Measurements from ENCODE around the gene RERE. TPM values are rescaled to one million over a fixed set of nuclear protein-coding genes. Genes with fewer than 3 reads are reported as not detected.
A peak's percentile ranks its signal among the peaks of the same experiment; 100 is the strongest.

Gene RERE
- total RNA-seq, 1 donor from 2014 or later, result 46.5 TPM

- DNase-seq (ENCODE audit: low read depth in 2 of 2), result peak in 1 of 2 donors; percentile 51
Measured at GRCh38 chr1:8370046-8370881, 447.2 kb downstream of the RERE start.

DNA sequence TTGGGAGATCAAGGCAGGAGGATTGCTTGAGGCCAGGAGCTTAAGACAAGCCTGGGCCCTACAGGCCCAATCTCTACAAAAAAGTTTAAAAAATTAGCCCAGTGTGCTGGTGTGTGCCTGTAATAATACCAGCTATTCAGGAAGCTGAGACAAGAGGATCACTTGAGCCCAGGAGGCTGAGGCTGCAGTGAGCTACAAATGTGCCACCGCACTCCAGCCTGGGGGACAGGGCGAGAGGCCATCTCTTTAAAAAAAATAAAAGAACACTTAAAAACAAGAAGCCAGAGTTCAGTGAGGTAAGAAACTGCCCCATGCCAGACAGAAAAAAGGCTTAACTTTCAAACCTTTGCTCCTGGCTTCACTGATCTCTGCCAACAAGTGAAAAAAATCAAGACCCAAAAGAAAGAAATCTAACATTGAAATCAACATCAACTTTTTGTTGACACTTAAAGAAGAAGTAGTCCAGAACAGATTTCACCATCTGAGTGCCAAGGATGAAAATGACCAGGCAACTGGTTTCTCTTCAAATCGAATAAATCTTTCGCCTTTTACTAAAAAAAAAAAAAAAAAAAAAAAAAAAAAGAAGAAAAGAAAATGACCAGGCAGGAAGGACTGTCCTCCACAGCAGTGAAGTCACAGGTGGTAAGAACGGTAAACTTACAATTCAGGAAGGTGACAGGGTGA is 448.3 kb downstream of the RERE start:
- no peak for DNase-seq (ENCODE audit: low read depth in 2 of 2)

- DNase-seq (ENCODE audit: low read depth in 2 of 2), result no peak
Measured at GRCh38 chr1:8367571-8368194, 449.8 kb downstream of the RERE start.

GRCh38 chr1:8365661-8366362 is 451.6 kb downstream of the RERE start:
- DNase-seq (ENCODE audit: low read depth in 2 of 2), result no peak

DNA sequence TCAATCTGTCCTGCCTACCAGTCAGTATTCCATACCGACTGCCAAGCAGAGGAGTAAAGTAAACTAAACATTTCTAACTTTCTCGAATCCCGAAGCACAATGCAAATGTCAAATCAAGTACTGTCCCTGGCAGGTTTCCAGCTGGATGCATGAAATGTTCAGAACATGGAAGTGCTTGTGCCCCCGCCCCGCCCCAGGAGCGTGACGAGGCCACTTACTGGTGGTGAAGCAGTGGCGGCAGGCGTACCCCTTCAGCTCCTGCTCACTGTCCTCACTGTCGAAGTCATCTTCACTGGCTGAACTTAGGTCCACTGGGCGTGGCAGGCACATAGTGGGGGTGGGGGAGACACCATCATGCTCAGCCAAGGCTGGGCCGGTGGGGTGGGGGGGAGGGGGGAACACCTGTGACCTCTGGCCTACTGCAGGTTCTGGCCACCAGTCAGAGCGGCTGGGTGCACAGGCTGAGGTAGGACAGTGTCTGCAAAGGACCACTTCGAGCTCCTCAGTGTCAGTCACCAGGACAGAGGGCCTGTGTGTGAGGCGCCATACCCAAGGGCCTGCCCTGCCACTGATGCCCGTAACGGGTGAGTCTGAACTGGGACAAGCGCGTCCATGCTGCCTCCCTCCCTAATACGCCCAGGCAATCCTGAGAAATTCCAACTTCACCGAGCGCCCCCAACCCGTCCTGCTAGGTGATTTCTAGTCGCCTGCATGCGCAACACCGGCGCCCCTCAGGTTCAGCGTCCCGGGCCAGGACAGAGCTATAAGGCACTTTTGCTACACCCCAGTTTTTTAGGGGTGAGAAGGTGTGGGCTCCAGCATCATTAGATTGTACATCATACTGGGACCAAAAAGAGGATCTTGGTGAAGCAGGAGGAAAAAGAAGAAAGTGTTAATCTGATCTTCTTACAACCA is 452.7 kb downstream of the RERE start:
- DNase-seq (ENCODE audit: low read depth in 2 of 2), result peak in 1 of 2 donors; percentile 54

GRCh38 chr1:8363767-8364301 is 453.6 kb downstream of the RERE start:
- no peak for DNase-seq (ENCODE audit: low read depth in 2 of 2)

DNA sequence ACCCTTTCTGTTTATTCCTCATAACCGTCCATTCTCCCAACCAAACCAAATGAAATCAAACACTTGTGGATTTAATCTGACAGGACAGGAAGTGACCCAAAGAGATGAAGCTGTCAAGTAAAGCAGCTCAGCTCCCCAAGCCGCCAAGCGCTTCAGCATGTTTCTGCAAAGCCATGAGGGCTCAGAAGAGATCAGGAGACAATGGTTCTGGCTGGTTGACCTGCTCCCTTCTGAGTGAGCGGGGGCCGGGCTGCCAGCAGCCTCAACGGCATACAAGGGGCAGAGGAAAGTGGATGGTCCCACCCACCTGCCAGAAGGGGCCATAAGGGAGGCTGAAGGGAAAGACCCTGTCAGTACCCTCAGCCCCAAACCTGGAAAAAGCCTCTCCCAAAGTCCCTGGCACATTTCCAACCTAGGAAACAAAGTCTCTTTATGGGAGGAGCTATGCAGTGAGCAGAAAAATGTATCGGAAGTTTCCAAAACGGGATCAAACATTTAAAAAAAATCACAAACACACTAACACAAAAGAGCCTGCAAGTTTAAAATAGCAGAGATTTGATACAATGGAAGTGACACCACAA is 454.2 kb downstream of the RERE start:
- no peak for DNase-seq (ENCODE audit: low read depth in 2 of 2)

- DNase-seq (ENCODE audit: low read depth in 2 of 2), result no peak
Measured at GRCh38 chr1:8362701-8363101, 454.7 kb downstream of the RERE start.

DNA sequence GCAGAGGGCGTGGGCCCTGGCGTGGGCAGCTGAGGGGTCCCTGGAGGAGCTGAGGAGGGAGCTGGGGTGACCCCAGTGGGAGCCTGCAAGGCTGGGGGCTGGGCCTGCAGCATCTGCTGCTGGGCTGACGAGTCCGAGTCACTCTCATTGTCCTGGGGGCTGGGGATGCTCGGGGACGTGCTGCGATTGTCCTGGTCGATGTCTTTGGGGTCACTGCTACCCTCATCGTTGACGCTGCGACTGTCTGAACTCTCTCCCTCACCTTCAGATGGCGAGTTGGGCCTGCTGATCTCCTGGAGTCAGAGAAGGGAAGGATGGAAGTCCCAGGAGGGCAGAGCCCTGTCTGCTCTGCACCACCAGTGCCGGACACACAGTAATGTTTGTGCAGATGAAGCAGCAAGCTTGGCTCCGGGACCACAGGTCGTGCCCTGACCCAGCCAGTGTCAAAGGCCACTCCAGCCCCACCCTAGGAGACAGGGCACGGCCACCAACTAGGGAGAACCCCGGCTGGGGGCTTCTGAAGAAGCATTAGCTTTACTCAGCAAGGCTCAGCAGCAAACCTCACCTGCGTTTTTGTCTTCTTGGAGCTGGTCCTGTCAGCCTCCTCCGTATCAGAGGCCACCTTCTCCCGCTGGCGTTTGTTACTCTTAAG is 456.1 kb downstream of the RERE start:
- no peak for DNase-seq (ENCODE audit: low read depth in 2 of 2)

DNA sequence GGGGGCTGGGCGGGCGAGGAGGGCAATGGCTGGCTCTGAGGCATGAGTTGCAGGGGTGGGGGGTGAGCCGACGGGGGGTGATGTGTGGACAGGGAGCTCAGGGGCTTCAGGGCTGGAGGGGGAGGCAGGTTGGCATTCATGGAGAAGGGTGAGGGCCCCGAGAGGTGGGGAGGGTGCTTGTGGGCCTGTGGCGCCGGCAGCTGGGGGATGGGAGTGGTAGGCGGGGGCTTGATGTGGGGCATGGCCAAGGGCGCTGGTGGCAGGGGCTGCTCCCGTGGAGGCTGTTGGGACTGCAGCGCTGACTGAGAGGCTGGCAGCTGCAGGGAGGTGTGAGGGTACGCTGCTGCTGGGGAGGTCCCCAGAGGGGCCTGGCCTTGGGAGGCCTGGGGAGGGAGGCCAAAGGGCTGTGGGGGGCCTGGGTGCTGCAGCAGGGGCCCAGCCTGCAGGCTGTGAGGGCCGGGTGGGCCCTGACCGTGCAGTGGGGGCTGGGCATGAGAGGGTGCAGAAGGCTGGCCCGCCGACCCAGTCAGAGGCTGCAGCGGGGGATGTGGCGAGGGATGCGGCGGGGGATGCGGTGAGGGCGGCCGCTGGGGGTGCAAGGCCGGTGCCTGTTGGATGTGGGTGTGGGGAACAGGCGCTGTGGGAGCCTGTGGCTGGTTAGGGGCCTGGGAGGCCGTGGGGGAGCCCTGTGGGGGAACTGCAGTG is 456.8 kb downstream of the RERE start:
- no peak for DNase-seq (ENCODE audit: low read depth in 2 of 2)

DNA sequence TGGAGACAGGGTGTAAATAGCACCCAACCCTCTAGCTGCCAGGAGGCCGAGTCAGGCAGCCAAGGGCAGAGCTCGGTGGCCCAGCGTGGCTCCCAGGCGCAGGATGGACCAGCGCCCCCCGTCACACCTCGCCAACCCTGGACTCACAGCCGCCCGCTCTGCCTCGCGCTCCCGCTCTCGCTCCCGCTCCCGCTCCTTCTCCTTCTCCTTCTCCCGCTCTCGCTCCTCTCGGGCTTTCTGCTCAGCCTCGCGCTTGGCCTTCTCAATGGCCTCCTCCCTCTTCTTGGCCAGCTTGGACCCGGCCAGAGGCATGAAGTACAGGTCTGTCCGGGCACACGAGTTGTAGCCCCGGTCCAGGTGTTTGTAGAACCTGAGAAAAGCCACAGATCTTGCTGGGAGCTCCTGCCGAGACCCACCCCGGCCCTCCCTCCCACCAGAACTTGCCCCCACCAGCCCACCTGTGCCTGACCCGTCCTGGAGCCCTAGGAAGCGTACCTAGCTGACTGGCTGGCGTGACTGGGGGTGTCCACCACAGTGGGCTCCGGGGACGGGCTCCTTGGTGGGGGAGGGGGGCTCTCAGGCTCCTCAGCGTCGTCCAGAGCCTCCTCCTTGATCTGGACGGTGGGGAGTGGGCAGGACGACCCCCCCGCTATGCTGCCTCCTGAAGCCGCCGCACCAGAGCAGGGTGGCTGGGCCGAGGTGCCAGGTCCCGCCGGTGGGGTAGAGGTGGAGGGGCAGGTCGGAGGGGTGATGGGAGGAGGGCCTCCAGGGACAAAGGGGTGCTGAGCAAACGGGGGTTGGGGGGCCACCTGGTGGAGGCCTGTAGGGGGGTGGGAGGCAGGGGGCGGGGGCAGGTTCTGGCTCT is 457.6 kb downstream of the RERE start:
- DNase-seq (ENCODE audit: low read depth in 2 of 2), result no peak

DNA sequence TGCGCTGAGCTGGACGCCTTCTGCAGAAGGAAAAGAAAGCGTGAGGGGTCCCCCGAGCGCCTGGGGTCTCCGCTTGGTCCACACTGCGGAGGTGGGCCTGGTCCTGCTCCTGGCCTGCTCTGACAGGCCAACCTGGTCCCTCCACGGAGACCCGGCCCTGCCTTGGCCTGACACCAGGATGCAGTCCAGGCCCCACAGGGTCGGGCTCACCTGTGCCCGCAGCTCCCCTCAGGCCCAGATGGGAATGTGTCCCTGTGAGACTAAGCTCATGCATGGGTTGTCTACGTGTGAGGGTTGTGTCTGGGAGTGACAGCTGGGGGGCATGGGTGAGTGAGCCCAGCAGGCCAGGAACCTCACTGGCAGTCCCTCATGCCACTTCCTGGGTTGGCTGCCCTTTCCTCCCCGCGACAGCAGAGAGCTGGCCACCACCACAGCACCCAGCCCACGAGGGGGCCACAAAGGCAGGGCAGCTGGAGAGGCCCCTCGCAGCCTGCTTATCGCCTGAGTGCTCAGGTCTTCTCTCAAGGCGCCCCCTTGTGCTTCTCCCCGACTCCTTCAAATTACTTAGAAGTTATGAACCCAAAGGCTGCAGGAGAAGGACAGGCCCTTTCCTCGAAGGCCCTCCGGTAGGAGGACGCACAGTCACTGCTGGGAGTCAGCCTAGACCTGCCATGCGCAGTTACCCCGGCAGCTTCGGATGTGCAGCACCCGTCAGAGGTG is 458.4 kb downstream of the RERE start:
- DNase-seq (ENCODE audit: low read depth in 2 of 2), result no peak

GRCh38 chr1:8358241-8358896 is 459.1 kb downstream of the RERE start:
- DNase-seq (ENCODE audit: low read depth in 2 of 2), result no peak

- DNase-seq (ENCODE audit: low read depth in 2 of 2), result no peak
Measured at GRCh38 chr1:8357329-8358101, 459.9 kb downstream of the RERE start.

DNA sequence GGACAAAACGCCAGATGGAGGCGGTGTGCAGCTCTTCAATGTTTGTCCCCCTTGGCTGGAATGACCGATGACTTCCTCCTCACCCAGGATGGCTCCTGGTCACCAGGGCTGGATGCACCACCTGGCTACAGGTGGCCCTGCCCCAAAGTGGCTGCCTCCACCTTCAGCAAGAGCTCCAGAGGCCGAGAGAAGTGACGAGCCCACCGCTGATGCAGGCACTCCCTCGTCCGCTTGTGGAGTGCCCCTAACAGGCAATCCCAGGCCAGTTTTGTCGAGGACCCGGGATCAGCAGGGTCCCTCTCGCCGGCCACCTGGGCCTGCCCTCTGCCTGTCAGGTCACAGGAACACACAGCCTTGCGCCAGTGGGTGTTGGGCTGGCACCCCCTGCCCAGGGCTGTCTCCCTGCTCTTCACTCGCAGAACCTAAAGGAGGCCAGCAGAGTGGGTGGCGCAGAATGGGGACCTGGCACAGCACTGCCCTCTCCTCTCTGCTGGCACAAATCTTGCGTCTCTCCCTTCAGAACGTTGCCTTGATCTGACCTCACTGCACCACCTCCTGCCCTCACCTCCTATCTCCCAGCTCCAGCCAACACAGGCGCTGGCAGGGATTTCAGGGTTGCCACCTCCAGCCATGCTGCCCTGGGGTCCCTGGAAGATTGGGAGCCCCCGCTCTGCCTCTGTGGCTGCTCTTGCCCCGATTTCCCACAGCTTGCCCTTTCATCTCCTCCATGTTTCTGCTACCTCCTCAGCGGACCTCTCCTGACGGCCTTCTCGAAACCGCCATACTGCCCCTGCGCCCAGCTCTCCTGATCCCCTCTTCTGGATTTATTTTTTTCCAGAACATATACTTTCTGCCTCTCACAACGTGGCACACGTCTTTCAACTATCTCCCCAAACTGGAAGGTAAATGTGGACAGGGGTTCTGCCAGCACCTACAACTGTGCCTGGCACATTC is 460.9 kb downstream of the RERE start:
- DNase-seq (ENCODE audit: low read depth in 2 of 2), result no peak
